T-helper 1 cell treated with Interleukin-12 subunit alpha and Interleukin-12 subunit beta and Interleukin-4 antibody, amounts not matched to agents 30 ng/mL and 1 ng/mL, for 36 hours (primary cell): ENCODE measurements around the gene AP3D1. TPM values are rescaled to one million over a fixed set of nuclear protein-coding genes. Genes with fewer than 3 reads are reported as not detected.
"Not testable (repeated sequence)": the region's sequence is repeated elsewhere in the genome, so short reads cannot be mapped to it uniquely, and the experiment has no call there.

ENCODE experiments used
- intact Hi-C: fragments of 100-400 bp; cut with micrococcal nuclease; formaldehyde crosslinking; loops from one replicate; pipeline ENCODE4 v1.15.1; 2024
- total RNA-seq: library from RNA; stranded (reverse); gene quantifications from 2 replicates; pipeline ENCODE4 v1.2.3, GENCODE V29; 2022

The AP3D1 gene
- total RNA-seq, 1 donor from 2014 or later, result 139 TPM

- intact Hi-C loops, result not testable (repeated sequence)
Observed at GRCh38 chr19:2091926-2092525, 59.3 kb downstream of the AP3D1 start.

- intact Hi-C loops, result no loop called here
Observed at GRCh38 chr19:2089727-2090053, 61.7 kb downstream of the AP3D1 start.

- intact Hi-C loops, result no loop called here
Observed at GRCh38 chr19:2089001-2089711, 62.2 kb downstream of the AP3D1 start.

- intact Hi-C loops, result no loop called here
Observed at GRCh38 chr19:2087621-2088100, 63.7 kb downstream of the AP3D1 start.

- intact Hi-C loops, result not testable (repeated sequence)
Observed at GRCh38 chr19:2086695-2087620, 64.4 kb downstream of the AP3D1 start.

- intact Hi-C loops, result loop anchor here (1.0 to 5.0 kb wide), 7 partner anchors 11 to 223 kb away; partner anchors contain the start of genes AP3D1, IZUMO4, KLF16 and MOB3A
Observed at GRCh38 chr19:2084993-2085720, 66.2 kb downstream of the AP3D1 start.

- intact Hi-C loops, result loop anchor here (2.0 to 5.0 kb wide), 3 partner anchors 33 to 221 kb away; partner anchors contain the start of genes KLF16 and MKNK2
Observed at GRCh38 chr19:2083174-2083854, 68.1 kb downstream of the AP3D1 start.

GRCh38 chr19:2081873-2082810 lies 69.2 kb downstream of the AP3D1 start:
- intact Hi-C loops, result loop anchor here (1.0 to 5.0 kb wide), 4 partner anchors 31 to 220 kb away; partner anchors contain the start of genes KLF16 and MKNK2

- intact Hi-C loops, result loop anchor here (5.0 kb wide), 2 partner anchors 153 to 218 kb away; partner anchors contain the start of gene KLF16
Observed at GRCh38 chr19:2080336-2080988, 70.9 kb downstream of the AP3D1 start.

GRCh38 chr19:2079865-2080301 lies 71.5 kb downstream of the AP3D1 start:
- intact Hi-C loops, result loop anchor here (5.0 kb wide), 2 partner anchors 153 to 218 kb away; partner anchors contain the start of gene KLF16

GRCh38 chr19:2079076-2079864 lies 72.1 kb downstream of the AP3D1 start:
- intact Hi-C loops, result no loop called here

- intact Hi-C loops, result no loop called here
Observed at GRCh38 chr19:2077833-2078619, 73.3 kb downstream of the AP3D1 start.

GRCh38 chr19:2077398-2077797 lies 74.0 kb downstream of the AP3D1 start:
- intact Hi-C loops, result no loop called here

- intact Hi-C loops, result no loop called here
Observed at GRCh38 chr19:2076526-2076944, 74.8 kb downstream of the AP3D1 start.

- intact Hi-C loops, result no loop called here
Observed at GRCh38 chr19:2072757-2073551, 78.4 kb downstream of the AP3D1 start.
